SIG-M5 treated with dmso at 0.1 percent for 504 hours (cell line): ENCODE data around the gene AKIRIN1.
"Not testable (repeated sequence)": the region's sequence is repeated elsewhere in the genome, so short reads cannot be mapped to it uniquely, and the experiment has no call there.

Experiments
- DNase-seq: peaks from one replicate; lab custom pipeline; 2025; ENCODE audit not compliant: unreplicated experiment; lab: John Stamatoyannopoulos, UW

The AKIRIN1 gene

GRCh38 chr1:39036678-39037077, 45.6 kb downstream of the AKIRIN1 start:
- DNase-seq: no peak

DNA sequence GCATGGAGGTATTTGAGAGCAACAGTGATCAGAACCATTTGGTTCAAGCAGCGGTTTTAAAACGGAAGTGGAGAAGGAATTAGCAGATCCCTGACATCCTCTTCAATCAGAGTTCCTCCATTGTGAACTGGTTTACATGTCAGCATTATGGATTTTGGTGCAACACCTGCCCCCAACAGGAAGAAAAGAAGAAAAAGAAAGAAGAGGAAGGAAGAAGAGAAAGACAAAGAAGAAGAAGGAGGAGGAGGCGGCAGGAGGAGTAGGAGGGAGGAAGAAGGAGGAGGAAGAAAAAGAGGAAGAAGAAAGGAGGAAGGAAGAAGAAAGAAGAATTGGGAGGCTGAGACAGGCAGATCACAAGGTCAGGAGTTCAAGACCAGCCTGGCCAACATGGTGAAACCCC, 52.4 kb downstream of the AKIRIN1 start:
- peak; percentile 62 for DNase-seq

DNA sequence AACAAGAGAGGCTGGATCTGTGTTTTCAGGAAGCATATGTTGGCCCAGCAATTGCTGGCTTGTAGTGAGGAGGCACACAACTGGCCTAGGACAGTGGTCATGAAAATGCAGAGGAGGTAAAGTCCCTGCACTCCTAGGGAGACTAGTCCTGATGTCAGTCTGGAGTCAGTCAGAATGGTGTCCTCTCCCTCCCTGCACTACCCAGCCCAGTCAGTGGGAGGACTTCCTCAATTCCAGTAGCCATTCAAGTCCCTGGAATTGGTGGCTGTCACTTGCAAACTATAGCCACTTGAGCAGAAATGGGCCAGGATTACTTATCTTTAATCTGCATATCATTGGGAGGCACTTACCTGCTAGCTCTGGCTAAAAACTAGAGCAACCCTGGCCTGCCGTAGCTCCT, 53.7 kb downstream of the AKIRIN1 start:
- peak; percentile 7 for DNase-seq

- no peak for DNase-seq
Observed at GRCh38 chr1:39045231-39045630, 54.2 kb downstream of the AKIRIN1 start.

DNA sequence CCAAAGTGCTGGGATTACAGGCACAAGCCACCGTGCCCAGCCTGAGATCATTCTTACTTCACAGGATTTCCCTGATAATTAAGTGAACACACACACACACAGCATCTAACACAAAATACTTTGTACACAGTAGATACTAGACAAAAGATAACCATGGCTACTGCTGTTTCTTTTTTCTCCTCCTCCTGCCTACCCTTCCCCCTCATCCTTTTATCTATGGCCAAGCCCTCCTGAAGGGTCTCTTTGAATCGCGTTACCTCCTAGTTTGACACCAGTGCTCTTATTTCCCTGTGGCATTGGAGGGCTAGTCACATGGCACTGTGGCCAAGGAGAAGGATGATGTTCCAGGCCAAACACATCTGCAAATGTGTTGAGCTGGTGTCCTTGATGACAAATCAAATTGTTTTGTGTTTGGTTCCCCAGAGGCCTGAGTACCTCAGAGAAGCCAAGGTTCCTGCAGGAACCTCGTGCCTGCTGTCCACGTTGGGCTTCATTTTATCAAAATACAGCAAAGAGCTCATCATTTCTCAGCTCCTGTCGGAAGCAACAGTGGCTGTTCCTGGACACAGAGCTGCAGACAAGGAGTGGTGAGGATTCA, 55.6 kb downstream of the AKIRIN1 start:
- no peak for DNase-seq

DNA sequence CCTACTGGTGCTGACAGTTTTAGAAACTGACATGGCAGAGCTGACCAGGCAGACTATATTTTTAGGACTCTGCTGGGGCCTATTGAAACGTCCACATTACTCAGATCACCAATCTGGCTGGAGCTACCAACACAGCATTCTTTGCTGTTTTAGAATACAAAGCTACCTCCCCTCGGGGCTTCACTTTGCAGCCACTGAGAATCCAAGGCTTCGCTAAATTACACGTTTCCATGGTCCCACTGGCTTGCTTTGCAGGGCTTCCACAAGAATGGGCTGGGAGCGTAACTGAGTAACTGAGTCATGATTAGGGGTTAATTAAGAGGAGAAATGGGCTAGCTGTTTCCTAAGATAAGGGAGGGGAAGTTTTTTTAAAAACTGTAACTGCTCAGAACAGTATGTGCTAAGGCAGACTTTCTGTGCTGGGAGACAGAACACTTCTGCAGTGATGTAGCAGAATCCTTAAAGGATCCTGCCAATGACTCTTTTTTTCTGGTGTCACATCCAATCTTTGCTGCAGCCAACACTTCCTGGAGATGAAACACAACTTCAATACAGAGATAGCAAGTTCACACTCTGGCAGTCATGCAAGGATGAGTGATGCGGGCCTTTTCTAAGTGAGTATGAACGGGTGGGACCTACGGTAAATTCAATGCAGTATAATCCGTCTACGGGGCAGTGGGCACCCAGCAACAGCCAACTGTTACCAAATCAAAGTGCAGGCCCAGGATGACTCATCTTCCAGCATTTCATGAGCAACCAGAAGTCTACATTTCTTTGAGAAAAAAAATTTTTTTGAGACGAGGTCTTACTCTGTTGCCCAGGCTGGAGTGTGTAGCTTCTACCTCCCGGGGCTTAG, 56.5 kb downstream of the AKIRIN1 start:
- peak; percentile 11 for DNase-seq

- no peak for DNase-seq
Observed at GRCh38 chr1:39048745-39049370, 57.8 kb downstream of the AKIRIN1 start.

DNA sequence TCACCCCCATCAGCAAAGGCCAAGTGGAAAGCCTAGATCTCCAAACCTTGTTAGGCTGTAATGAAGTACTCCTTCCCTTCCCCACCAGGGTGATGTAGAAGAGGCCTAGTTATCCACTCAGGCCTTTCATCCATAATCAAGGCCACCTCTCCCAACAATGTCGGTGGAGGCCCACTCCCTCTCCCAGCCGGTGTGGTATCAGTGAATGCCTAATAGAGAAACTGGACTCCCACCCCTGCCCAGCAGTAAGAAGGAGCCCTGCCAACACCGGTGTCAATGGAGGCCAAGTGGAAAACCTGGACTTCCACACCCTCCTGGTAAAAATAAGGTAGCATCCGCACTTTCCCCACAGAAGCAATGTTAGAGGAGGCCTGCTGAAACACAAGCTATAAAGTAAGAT, 58.9 kb downstream of the AKIRIN1 start:
- no peak for DNase-seq

GRCh38 chr1:39051193-39051850, 60.2 kb downstream of the AKIRIN1 start:
- DNase-seq: not testable (repeated sequence)

DNA sequence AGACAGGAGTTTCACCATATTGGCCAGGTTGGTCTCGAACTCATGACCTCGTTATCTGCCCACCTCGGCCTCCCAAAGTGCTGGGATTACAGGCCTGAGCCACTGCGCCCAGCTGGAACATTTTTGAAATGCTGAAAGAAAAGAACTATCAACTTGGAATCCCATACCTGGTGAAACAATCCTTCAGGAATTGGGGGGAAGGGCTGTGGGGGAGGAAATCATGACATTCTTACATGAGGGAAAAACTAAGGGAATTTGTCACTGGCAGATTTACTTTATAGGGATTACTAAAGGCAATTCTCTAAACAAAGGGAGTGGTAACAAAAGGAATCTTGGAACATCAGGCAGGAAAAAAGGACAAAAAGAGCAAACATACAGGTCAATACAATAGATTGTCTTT, 60.9 kb downstream of the AKIRIN1 start:
- DNase-seq: no peak

GRCh38 chr1:39055213-39055710, 64.2 kb downstream of the AKIRIN1 start:
- DNase-seq: not testable (repeated sequence)
